Daoy (cell line): Measurements from ENCODE around the gene TYW1B. TPM values are rescaled to one million over a fixed set of nuclear protein-coding genes. Genes with fewer than 3 reads are reported as not detected.
"Not testable (repeated sequence)": the region's sequence is repeated elsewhere in the genome, so short reads cannot be mapped to it uniquely, and the experiment has no call there.

Experiments used
- DNase-seq: peaks from one replicate; pipeline ENCODE4 v3.0.0-alpha.2; 2015; ENCODE audit warnings: low read depth
- total RNA-seq: library from RNA; depleted of rRNA; stranded (reverse); fragments of >200 nt; shearing (Covaris generic); gene quantifications from 2 replicates; pipeline ENCODE4 v1.2.3, GENCODE V29; 2014

TYW1B gene
- total RNA-seq, 1 experiment from 2014 or later = 4.5 TPM

DNA sequence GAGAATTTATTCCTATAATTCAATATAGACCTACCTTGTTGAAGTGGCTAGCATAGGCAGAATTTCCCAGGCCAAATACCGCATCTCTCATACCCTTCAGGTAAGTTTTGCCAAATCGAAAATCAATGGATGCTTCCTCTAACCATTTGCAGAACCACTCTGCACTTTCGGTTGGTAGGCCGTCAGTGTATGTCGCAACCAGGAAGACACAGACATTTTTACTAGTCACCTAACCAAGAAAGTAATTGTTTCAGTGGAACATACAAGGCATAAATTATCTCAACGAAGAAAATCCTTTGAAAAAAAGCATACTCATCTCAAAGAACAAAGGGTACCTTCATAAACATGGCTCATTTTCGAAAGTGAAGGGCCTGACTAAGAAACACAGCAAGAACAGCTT lies 17.6 kb downstream of the TYW1B start:
- not testable (repeated sequence) for DNase-seq

GRCh38 chr7:72808511-72808910 lies 19.5 kb downstream of the TYW1B start:
- not testable (repeated sequence) for DNase-seq

DNA sequence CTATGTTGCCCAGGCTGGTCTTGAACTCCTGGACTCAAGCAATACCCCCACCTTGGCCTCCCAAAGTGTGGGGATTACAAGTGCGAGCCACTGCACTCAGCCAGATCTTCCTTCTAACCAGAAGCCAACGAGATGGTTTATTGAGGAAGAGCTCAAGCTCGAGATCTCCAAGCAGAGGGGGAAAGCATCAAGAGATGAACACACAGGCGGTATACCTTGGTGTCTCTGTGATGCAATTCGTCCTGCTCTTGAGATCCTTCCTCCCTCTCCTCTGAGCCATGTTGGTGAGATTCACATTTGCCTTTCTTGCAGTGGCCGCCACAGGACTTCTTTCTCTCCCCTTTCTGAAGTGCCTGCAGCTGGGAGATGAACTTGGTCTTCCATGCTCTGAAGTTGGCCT lies 21.1 kb downstream of the TYW1B start:
- not testable (repeated sequence) for DNase-seq

- DNase-seq = no peak
Measured at GRCh38 chr7:72805526-72806494, 22.2 kb downstream of the TYW1B start.

DNA sequence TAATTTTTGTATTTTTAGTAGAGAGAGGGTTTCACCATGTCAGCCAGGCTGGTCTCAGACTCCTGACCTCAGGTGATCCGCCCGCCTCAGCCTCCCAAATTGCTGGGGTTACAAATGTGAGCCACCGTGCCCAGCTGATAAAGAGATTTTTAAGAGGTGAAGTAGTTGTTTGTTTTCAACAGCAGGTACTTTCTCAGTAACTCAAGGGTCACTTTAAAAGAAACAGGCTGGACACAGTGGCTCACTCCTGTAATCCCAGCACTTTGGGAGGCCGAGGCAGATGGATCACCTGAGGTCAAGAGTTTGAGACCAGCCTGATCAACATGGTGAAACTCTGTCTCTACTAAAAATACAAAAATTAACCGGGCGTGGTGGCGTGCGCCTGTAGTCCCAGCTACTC lies 24.2 kb downstream of the TYW1B start:
- DNase-seq = not testable (repeated sequence)

- DNase-seq = peak; percentile 34
Measured at GRCh38 chr7:72801564-72801963, 26.4 kb downstream of the TYW1B start.

DNA sequence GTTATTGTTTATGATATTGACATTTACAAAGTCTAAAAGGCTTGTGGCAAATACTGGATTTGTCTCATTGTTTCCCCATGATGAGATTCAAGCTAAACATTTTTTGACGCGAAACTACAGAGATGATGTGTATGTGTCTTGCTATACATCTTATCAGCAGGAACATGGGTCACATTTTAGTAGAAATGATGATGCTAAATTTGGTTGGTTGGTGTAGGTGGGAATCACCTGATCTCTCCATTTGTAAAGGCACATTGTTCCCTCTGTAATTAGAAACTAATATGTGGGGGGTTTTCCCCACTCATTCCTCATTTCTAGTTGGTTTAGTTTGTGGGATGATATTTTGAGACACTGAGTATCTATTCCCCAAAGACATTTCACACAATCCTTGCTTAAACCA lies 32.6 kb downstream of the TYW1B start:
- not testable (repeated sequence) for DNase-seq

- DNase-seq = no peak
Measured at GRCh38 chr7:72793791-72794190, 34.2 kb downstream of the TYW1B start.

GRCh38 chr7:72790698-72791060 lies 37.3 kb downstream of the TYW1B start:
- DNase-seq = not testable (repeated sequence)

DNA sequence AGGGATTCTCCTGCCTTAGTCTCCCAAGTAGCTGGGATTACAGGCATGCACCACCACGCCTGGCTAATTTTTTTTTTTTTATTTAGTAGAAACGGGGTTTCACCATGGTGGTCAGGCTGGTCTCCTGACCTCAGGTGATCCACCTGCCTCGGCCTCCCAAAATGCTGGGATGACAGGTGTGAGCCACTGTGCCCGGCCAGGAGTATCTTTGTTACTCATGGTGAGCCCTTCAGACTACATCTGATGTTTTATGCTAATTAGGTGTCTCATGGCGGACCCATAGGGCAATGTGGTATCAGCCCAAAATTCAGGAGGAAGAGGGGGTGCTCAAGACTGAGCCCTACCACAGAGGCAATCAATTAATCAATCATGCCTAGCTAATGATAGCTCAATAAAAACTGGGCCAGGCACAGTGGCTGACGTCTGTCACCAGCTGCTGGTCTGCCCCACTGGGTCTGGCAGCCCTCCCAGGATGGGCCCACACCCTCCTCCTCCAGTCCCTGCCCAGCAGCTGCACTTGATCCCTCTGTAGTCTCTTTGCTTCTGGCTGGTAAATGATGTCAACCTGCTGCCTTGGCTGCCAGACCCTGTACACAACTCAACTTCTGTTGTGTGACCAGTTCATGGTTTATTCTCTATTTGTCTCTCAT lies 37.8 kb downstream of the TYW1B start:
- DNase-seq = not testable (repeated sequence)

DNA sequence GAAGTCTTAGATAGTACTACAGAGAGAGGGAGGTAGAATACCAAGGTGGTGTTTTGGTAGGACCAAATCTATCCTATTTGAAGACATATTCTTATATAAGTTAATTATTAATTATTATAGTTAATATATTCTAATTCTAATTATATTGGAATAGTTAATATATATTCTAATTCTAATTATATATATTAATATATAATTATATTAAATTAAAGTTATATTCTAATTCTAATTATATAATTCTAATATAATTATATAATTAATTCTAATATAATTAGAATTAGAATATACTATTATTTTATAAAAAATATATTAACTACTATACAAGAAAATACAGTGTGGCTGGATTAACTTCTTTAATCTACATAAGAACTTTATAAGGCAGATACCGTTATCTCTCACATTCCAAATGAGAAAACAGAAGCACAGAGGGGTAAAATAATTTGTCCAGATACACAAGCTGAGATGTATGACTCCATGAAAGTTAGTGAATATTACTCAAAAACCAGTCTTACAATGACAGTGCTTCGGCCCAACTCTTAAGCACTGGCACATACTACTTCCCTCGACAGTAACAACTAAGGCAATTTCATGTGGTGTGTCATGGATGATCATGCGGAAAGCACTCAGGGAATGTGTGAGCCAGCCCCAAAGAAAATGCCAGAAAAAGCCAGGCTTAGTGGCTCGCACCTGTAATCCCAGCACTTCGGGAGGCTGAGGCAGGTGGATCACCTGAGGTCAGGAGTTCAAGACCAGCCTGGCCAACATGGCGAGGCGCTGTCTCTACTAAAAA lies 42.6 kb downstream of the TYW1B start:
- peak; percentile 46 for DNase-seq

DNA sequence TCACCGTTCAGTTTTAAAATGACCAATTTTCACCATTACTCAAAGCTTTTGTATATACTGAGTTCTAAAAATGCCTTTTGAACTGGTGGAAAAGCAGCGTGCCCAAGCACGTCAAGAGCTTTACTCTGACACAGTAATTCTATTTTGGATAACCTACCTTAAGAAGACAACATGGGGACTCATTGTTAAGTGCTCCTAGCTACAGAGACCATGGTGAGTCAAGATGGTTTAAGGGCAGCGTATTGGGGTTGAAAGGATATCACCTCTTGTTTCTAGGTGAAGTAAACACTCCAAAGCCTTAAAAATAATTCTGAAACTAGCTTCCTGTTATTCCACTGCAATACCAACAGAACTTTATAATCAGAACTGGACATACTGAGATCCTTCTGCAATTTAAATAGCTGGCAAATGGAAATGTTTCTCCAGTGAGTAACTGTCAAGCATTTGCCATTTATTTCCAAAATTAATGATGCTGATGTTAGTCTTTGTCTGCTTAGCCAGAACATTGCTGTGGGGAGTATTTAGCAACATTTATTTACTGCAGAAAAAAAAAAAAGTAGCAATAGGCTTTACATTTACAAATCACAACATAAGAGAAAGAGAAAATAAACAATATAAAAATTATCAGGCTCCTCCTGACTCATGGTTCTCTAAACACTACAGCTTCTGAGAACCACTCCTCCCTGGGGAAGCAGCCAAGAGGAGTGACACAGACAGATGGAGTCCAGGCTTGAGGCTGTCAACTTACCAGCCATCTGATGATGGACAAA lies 44.2 kb downstream of the TYW1B start:
- DNase-seq = peak; percentile 79

DNA sequence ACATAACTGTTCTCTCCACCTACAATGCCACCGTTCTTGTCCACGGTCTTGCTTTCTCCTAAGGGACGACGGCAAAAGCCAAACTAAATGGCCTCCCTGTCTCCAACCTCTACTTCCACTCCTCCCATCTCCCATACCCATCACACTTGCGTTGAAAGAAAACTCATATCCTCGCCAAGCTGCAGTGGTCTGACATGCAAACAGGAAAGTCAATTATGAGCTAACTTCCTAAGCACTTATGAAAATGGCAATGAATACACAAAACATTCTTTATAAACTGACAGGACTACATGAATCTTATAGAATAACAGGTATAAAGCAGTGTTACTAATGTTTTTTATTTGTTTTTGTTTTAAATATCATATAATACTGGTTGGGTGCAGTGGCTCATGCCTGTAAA lies 46.4 kb downstream of the TYW1B start:
- DNase-seq = no peak

DNA sequence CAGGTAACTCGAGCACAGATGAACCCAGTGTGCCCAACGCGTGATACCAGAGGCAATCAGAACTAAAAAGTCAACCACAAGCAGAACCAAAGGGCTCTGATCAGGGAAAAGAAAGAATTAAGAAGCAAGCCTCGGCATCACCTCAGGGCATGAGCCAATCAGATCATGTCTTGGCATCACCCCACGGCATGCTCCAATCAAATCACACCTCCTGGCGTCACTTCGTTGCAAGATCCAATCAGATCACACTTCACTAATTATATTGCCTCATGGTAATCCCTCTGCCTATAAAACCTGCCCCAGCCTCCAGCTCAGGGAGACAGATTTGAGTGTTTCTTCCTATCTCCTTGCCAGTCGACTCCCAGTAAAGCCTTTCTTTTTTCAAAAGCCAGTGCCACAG lies 46.8 kb downstream of the TYW1B start:
- DNase-seq = no peak

GRCh38 chr7:72780289-72780894 lies 47.6 kb downstream of the TYW1B start:
- DNase-seq = not testable (repeated sequence)

- not testable (repeated sequence) for DNase-seq
Measured at GRCh38 chr7:72777167-72777566, 50.8 kb downstream of the TYW1B start.

DNA sequence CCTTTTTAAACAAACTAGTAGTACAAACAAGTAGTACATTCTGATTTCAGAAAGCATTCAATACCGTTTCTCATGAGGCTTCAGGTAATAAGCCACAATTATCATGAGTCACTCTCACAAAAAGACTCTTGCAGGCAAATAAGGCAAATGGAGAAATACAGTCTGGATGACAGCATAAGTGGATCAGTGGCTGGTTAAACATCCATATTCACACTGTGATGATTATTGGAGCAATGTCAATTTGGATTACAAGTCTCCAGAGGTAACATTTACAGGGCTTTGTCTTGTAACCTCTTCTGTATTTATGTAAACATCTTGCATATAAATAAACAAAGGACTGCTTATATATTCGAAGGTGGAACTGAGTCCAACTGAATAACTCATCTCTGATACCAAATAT lies 55.4 kb downstream of the TYW1B start:
- not testable (repeated sequence) for DNase-seq

GRCh38 chr7:72766994-72767393 lies 61.0 kb downstream of the TYW1B start:
- not testable (repeated sequence) for DNase-seq

GRCh38 chr7:72760602-72761001 lies 67.4 kb downstream of the TYW1B start:
- no peak for DNase-seq

DNA sequence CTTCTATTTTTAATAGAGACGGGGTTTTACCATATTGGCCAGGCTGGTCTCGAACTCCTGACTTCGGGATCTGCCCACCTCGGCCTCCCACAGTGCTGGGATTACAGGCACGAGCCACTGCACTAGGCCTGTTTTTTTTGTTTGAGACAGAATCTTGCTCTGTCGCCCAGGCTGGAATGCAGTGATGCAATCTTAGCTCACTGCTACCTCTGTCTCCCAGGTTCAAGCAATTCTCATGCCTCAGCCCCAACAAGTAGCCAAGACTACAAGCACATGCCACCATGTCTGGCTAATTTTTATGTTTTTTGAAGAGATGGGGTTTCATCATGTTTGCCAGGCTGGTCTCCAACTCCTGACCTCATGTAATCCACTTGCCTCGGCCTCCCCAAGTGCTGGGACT lies 73.7 kb downstream of the TYW1B start:
- DNase-seq = peak; percentile 6

GRCh38 chr7:72753781-72754180 lies 74.2 kb downstream of the TYW1B start:
- no peak for DNase-seq
